ENCODE results near the gene FHIP1A. TPM values are rescaled to one million over a fixed set of nuclear protein-coding genes. Genes with fewer than 3 reads are reported as not detected.

Gene FHIP1A
- total RNA-seq, 2 experiments from 2014 or later = 0.07 to 0.17 TPM

- no peak overlapping the region for H3K27ac Mint-ChIP-seq
- H3K36me3 Mint-ChIP-seq (ENCODE audit: low read depth) = no peaks in the 10 kb centered on the region
- peaks cover 5% of the 10 kb centered on the region for H3K27me3 Mint-ChIP-seq (ENCODE audit: low read depth)
- no peaks in the 10 kb centered on the region for H3K4me1 Mint-ChIP-seq (ENCODE audit: low read depth)
- H3K9me3 Mint-ChIP-seq = no peaks in the 10 kb centered on the region
- CTCF ChIA-PET = no interaction called here
- DNase-seq = no peak
- H3K4me3 Mint-ChIP-seq = no peak overlapping the region
- intact Hi-C loops (cut with micrococcal nuclease) = no loop called here
Measured at GRCh38 chr4:151420250-151420807, 11.4 kb downstream of the FHIP1A start.

- no peaks in the 10 kb centered on the region for H3K36me3 Mint-ChIP-seq (ENCODE audit: low read depth)
- no peak for DNase-seq
- CTCF ChIA-PET = interaction anchor here (0.7 to 1.4 kb wide), 3 partner anchors 12 to 204 kb away, joined by 3 to 4 read pairs (median 3); no protein-coding TSS in a partner anchor
- H3K27me3 Mint-ChIP-seq (ENCODE audit: low read depth) = peaks cover 5% of the 10 kb centered on the region
- no peak overlapping the region for H3K4me3 Mint-ChIP-seq
- intact Hi-C loops (cut with micrococcal nuclease) = no loop called here
- H3K27ac Mint-ChIP-seq = no peak overlapping the region
- H3K4me1 Mint-ChIP-seq (ENCODE audit: low read depth) = no peaks in the 10 kb centered on the region
- H3K9me3 Mint-ChIP-seq = peaks cover 2% of the 10 kb centered on the region
Measured at GRCh38 chr4:151422854-151423253, 13.9 kb downstream of the FHIP1A start.

- CTCF ChIA-PET = interaction anchor here (1.0 kb wide), 1 partner anchor 13 kb away, joined by 3 read pairs; no protein-coding TSS in a partner anchor
- H3K4me1 Mint-ChIP-seq (ENCODE audit: low read depth) = peaks cover 4% of the 10 kb centered on the region
- no peak for DNase-seq
- peaks cover 2% of the 10 kb centered on the region for H3K9me3 Mint-ChIP-seq
- intact Hi-C loops (cut with micrococcal nuclease) = no loop called here
- peaks cover 8% of the 10 kb centered on the region for H3K27me3 Mint-ChIP-seq (ENCODE audit: low read depth)
- H3K4me3 Mint-ChIP-seq = no peak overlapping the region
- H3K36me3 Mint-ChIP-seq (ENCODE audit: low read depth) = no peaks in the 10 kb centered on the region
- H3K27ac Mint-ChIP-seq = no peak overlapping the region
Measured at GRCh38 chr4:151426513-151426912, 17.5 kb downstream of the FHIP1A start.

- H3K27me3 Mint-ChIP-seq (ENCODE audit: low read depth) = peaks cover 8% of the 10 kb centered on the region
- peaks cover 2% of the 10 kb centered on the region for H3K9me3 Mint-ChIP-seq
- CTCF ChIA-PET = interaction anchor here (1.0 kb wide), 1 partner anchor 12 kb away, joined by 3 read pairs; no protein-coding TSS in a partner anchor
- H3K4me3 Mint-ChIP-seq = no peak overlapping the region
- no peak overlapping the region for H3K27ac Mint-ChIP-seq
- H3K4me1 Mint-ChIP-seq (ENCODE audit: low read depth) = peaks cover 4% of the 10 kb centered on the region
- DNase-seq = no peak
- intact Hi-C loops (cut with micrococcal nuclease) = no loop called here
- no peaks in the 10 kb centered on the region for H3K36me3 Mint-ChIP-seq (ENCODE audit: low read depth)
Measured at GRCh38 chr4:151427266-151427665, 18.3 kb downstream of the FHIP1A start.

GRCh38 chr4:151428346-151428745 lies 19.4 kb downstream of the FHIP1A start:
- CTCF ChIA-PET = no interaction called here
- no peak for DNase-seq
- peaks cover 4% of the 10 kb centered on the region for H3K4me1 Mint-ChIP-seq (ENCODE audit: low read depth)
- H3K4me3 Mint-ChIP-seq = no peak overlapping the region
- H3K9me3 Mint-ChIP-seq = peaks cover 2% of the 10 kb centered on the region
- H3K27ac Mint-ChIP-seq = no peak overlapping the region
- no peaks in the 10 kb centered on the region for H3K36me3 Mint-ChIP-seq (ENCODE audit: low read depth)
- intact Hi-C loops (cut with micrococcal nuclease) = no loop called here
- peaks cover 8% of the 10 kb centered on the region for H3K27me3 Mint-ChIP-seq (ENCODE audit: low read depth)

GRCh38 chr4:151429957-151430570 lies 21.1 kb downstream of the FHIP1A start:
- DNase-seq = no peak
- no peak overlapping the region for H3K27ac Mint-ChIP-seq
- intact Hi-C loops (cut with micrococcal nuclease) = no loop called here
- H3K4me1 Mint-ChIP-seq (ENCODE audit: low read depth) = peaks cover 4% of the 10 kb centered on the region
- peaks cover 3% of the 10 kb centered on the region for H3K27me3 Mint-ChIP-seq (ENCODE audit: low read depth)
- no peaks in the 10 kb centered on the region for H3K36me3 Mint-ChIP-seq (ENCODE audit: low read depth)
- CTCF ChIA-PET = interaction anchor here (1.6 kb wide), 1 partner anchor 10 kb away, joined by 3 read pairs; no protein-coding TSS in a partner anchor
- no peak overlapping the region for H3K4me3 Mint-ChIP-seq
- H3K9me3 Mint-ChIP-seq = peaks cover 2% of the 10 kb centered on the region

GRCh38 chr4:151430740-151431457 lies 21.9 kb downstream of the FHIP1A start:
- Mint-ChIP-seq H3K4me3 (no peak overlapping the region), H3K9me3 (no peaks in the 10 kb centered on the region), H3K27ac (no peak overlapping the region), H3K4me1 (ENCODE audit: low read depth) (peaks cover 4% of the 10 kb centered on the region), H3K27me3 (ENCODE audit: low read depth) (peaks cover 3% of the 10 kb centered on the region), H3K36me3 (ENCODE audit: low read depth) (no peaks in the 10 kb centered on the region)
- intact Hi-C loops (cut with micrococcal nuclease) = no loop called here
- CTCF ChIA-PET = interaction anchor here (1.6 kb wide), 1 partner anchor 9 kb away, joined by 3 read pairs; no protein-coding TSS in a partner anchor
- no peak for DNase-seq

- CTCF ChIA-PET = no interaction called here
- peaks cover 3% of the 10 kb centered on the region for H3K27me3 Mint-ChIP-seq (ENCODE audit: low read depth)
- peaks cover 4% of the 10 kb centered on the region for H3K4me1 Mint-ChIP-seq (ENCODE audit: low read depth)
- H3K27ac Mint-ChIP-seq = no peak overlapping the region
- no peaks in the 10 kb centered on the region for H3K9me3 Mint-ChIP-seq
- intact Hi-C loops (cut with micrococcal nuclease) = no loop called here
- H3K36me3 Mint-ChIP-seq (ENCODE audit: low read depth) = no peaks in the 10 kb centered on the region
- no peak for DNase-seq
- no peak overlapping the region for H3K4me3 Mint-ChIP-seq
Measured at GRCh38 chr4:151431728-151432127, 22.8 kb downstream of the FHIP1A start.

- no peaks in the 10 kb centered on the region for H3K36me3 Mint-ChIP-seq (ENCODE audit: low read depth)
- CTCF ChIA-PET = no interaction called here
Measured at GRCh38 chr4:151432654-151433053, 23.7 kb downstream of the FHIP1A start.

GRCh38 chr4:151434183-151434860 lies 25.3 kb downstream of the FHIP1A start:
- H3K9me3 Mint-ChIP-seq = no peaks in the 10 kb centered on the region
- H3K36me3 Mint-ChIP-seq (ENCODE audit: low read depth) = no peaks in the 10 kb centered on the region
- no peak overlapping the region for H3K27ac Mint-ChIP-seq
- no peaks in the 10 kb centered on the region for H3K27me3 Mint-ChIP-seq (ENCODE audit: low read depth)
- intact Hi-C loops (cut with micrococcal nuclease) = no loop called here
- CTCF ChIA-PET = interaction anchor here (0.6 to 1.0 kb wide), 2 partner anchors 11 to 29 kb away, joined by 3 to 4 read pairs; no protein-coding TSS in a partner anchor
- H3K4me3 Mint-ChIP-seq = no peak overlapping the region
- DNase-seq = no peak
- H3K4me1 Mint-ChIP-seq (ENCODE audit: low read depth) = peaks cover 4% of the 10 kb centered on the region

More at GRCh38 chr4:151432654-151433053, 23.7 kb downstream of the FHIP1A start:
- DNase-seq = no peak
- no peaks in the 10 kb centered on the region for H3K9me3 Mint-ChIP-seq
- H3K4me1 Mint-ChIP-seq (ENCODE audit: low read depth) = peaks cover 4% of the 10 kb centered on the region
- H3K4me3 Mint-ChIP-seq = no peak overlapping the region
- peaks cover 3% of the 10 kb centered on the region for H3K27me3 Mint-ChIP-seq (ENCODE audit: low read depth)
- H3K27ac Mint-ChIP-seq = no peak overlapping the region
- intact Hi-C loops (cut with micrococcal nuclease) = no loop called here

GRCh38 chr4:151436093-151436518 lies 27.1 kb downstream of the FHIP1A start:
- no peak overlapping the region for H3K27ac Mint-ChIP-seq
- no peaks in the 10 kb centered on the region for H3K4me1 Mint-ChIP-seq (ENCODE audit: low read depth)
- no peaks in the 10 kb centered on the region for H3K9me3 Mint-ChIP-seq
- H3K36me3 Mint-ChIP-seq (ENCODE audit: low read depth) = no peaks in the 10 kb centered on the region
- no peak for DNase-seq
- intact Hi-C loops (cut with micrococcal nuclease) = no loop called here
- no peak overlapping the region for H3K4me3 Mint-ChIP-seq
- peaks cover 3% of the 10 kb centered on the region for H3K27me3 Mint-ChIP-seq (ENCODE audit: low read depth)
- CTCF ChIA-PET = no interaction called here

GRCh38 chr4:151437505-151437904 lies 28.5 kb downstream of the FHIP1A start:
- DNase-seq = no peak
- intact Hi-C loops (cut with micrococcal nuclease) = no loop called here
- Mint-ChIP-seq H3K27ac (no peak overlapping the region), H3K27me3 (ENCODE audit: low read depth) (peaks cover 3% of the 10 kb centered on the region), H3K4me1 (ENCODE audit: low read depth) (no peaks in the 10 kb centered on the region), H3K9me3 (no peaks in the 10 kb centered on the region), H3K36me3 (ENCODE audit: low read depth) (no peaks in the 10 kb centered on the region), H3K4me3 (no peak overlapping the region)
- CTCF ChIA-PET = no interaction called here

All from activated naive CD4-positive, alpha-beta T cell treated with anti-CD3 and anti-CD28 coated beads for 36 hours (primary cell).